Neural crest cell (in vitro differentiated cells): ENCODE data around the gene CADM4. TPM values are rescaled to one million over a fixed set of nuclear protein-coding genes. Genes with fewer than 3 reads are reported as not detected.
A peak's percentile ranks its signal among the peaks of the same experiment; 100 is the strongest.

Source experiments
- DNase-seq: peaks from one replicate; pipeline ENCODE4 v3.0.0; 2021; ENCODE audit warnings: low read depth, mixed read lengths, low spot score
- H3K27ac Mint-ChIP-seq: one replicate; pipeline ENCODE4 v1.8.0; 2021; ENCODE audit warnings: mild to moderate bottlenecking, mixed read lengths; ENCODE audit not compliant: unreplicated experiment
- H3K27me3 Mint-ChIP-seq: 2 replicates; pipeline ENCODE4 v1.8.0; 2021; ENCODE audit warnings: low read depth, mild to moderate bottlenecking, mixed read lengths
- H3K36me3 Mint-ChIP-seq: 2 replicates; pipeline ENCODE4 v1.8.0; 2021; ENCODE audit warnings: low read depth, mild to moderate bottlenecking, mixed read lengths
- H3K4me1 Mint-ChIP-seq: 2 replicates; pipeline ENCODE4 v1.8.0; 2021; ENCODE audit warnings: mixed read lengths
- H3K4me3 Mint-ChIP-seq: one replicate; pipeline ENCODE4 v1.8.0; 2021; ENCODE audit warnings: mild to moderate bottlenecking, mixed read lengths
- H3K9me3 Mint-ChIP-seq: 2 replicates; pipeline ENCODE4 v1.8.0; 2021; ENCODE audit warnings: mixed read lengths
- total RNA-seq: library from RNA; stranded (reverse); gene quantifications from 2 replicates; pipeline ENCODE4 v1.2.1, GENCODE V29; 2021
- TF ChIP-seq, protein P1 (sequence below): fragments of 200-600 bp; sonication (generic); conservative IDR thresholded peaks from 2 replicates; pipeline ENCODE4 v1.5.0; 2021; ENCODE audit warnings: antibody characterized with exemption, mild to moderate bottlenecking

CADM4 gene
- total RNA-seq, 1 donor from 2014 or later = 78.5 TPM

DNA sequence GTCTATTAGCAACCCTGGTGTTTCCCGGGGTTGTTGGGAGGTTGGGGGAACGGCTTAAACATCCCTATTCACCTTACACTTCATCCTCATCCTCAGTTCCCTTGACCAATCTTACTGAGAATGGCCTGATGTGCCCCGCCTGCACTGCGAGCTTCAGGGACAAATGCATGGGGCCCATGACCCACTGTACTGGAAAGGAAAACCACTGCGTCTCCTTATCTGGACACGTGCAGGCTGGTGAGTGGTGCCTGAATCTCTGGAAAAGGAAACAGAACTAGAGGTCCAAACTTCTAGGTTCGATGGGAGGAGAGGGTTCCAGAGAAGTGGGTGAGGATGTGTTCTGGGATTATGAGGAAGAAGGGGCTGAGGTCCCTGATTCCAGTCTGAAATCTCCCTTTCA is 58.2 kb downstream of the CADM4 start:
- DNase-seq = no peak
- Mint-ChIP-seq H3K4me1 (peaks cover 49% of the 10 kb centered on the region), H3K9me3 (no peaks in the 10 kb centered on the region), H3K4me3 (peak overlapping the region; percentile 96), H3K36me3 (peaks cover 3% of the 10 kb centered on the region), H3K27ac (peak overlapping the region; percentile 95), H3K27me3 (no peaks in the 10 kb centered on the region)
- TF ChIP-seq, protein P1, sequence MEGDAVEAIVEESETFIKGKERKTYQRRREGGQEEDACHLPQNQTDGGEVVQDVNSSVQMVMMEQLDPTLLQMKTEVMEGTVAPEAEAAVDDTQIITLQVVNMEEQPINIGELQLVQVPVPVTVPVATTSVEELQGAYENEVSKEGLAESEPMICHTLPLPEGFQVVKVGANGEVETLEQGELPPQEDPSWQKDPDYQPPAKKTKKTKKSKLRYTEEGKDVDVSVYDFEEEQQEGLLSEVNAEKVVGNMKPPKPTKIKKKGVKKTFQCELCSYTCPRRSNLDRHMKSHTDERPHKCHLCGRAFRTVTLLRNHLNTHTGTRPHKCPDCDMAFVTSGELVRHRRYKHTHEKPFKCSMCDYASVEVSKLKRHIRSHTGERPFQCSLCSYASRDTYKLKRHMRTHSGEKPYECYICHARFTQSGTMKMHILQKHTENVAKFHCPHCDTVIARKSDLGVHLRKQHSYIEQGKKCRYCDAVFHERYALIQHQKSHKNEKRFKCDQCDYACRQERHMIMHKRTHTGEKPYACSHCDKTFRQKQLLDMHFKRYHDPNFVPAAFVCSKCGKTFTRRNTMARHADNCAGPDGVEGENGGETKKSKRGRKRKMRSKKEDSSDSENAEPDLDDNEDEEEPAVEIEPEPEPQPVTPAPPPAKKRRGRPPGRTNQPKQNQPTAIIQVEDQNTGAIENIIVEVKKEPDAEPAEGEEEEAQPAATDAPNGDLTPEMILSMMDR = no peak

GRCh38 chr19:43578787-43579186 is 60.9 kb downstream of the CADM4 start:
- Mint-ChIP-seq H3K4me1 (peaks cover 59% of the 10 kb centered on the region), H3K27ac (no peak overlapping the region), H3K9me3 (no peaks in the 10 kb centered on the region), H3K36me3 (no peaks in the 10 kb centered on the region), H3K27me3 (no peaks in the 10 kb centered on the region), H3K4me3 (peak overlapping the region; percentile 80)
- DNase-seq = no peak
- TF ChIP-seq, protein P1 = no peak

GRCh38 chr19:43575955-43576878 is 63.4 kb downstream of the CADM4 start:
- Mint-ChIP-seq H3K27me3 (no peaks in the 10 kb centered on the region), H3K9me3 (no peaks in the 10 kb centered on the region), H3K27ac (peak overlapping the region; percentile 97), H3K4me3 (peak overlapping the region; percentile 69), H3K4me1 (peaks cover 59% of the 10 kb centered on the region), H3K36me3 (no peaks in the 10 kb centered on the region)
- TF ChIP-seq, protein P1 = no peak
- no peak for DNase-seq

DNA sequence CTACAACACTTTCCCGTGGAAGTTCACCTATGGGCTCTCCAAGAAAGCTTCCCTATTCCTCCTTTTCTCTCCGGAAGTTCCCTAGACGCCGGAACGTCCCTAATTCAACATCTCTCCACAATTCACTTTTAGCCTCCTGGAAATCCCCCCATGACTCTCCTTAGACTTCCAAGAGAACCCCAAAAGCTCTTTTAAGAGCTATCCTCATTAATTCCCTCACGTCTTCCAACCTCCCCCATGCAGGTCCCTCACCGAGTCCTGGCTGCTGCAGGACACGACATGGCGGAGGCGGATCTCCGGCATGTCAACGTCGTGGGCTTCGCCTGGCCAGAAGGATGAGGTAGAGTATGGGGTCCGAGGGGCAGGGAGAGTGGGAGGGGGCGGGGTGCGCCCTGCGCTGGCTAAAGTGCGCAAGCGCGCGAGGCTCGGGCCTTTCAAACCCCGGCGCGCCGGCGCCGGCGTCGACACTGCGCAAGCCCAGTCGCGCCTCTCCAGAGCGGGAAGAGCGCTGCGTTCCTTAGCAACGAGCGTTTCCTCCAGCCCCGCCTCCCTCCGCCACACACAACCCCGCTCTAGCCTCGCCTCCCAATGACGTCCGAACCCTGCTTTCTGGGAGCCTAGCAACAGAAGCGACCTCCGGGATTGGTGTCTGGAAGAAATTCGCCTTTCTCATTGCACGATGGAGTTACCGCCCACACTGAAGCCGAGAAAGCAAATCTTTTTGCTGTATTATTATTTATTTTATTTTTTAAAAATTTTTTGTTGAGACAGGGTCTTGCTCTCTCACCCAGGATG is 64.3 kb downstream of the CADM4 start, which contains the start of the genes PINLYP and XRCC1:
Gene PINLYP (plus strand): TSS at position 646 of the 795 bp plus-strand sequence. CDS start 1,391 bp downstream, outside the sequence.
Gene XRCC1 (minus strand): TSS at position 372 of the 795 bp plus-strand sequence. CDS start 69 bp downstream, at position 303.
- Mint-ChIP-seq H3K27me3 (no peaks in the 10 kb centered on the region), H3K9me3 (no peaks in the 10 kb centered on the region), H3K4me1 (peaks cover 57% of the 10 kb centered on the region), H3K27ac (peak within 1 kb of the TSS; percentile 97), H3K4me3 (peak within 1 kb of the TSS; percentile 94), H3K36me3 (no peaks in the 10 kb centered on the region)
- TF ChIP-seq, protein P1 = no peak
- peak; percentile 91 for DNase-seq

DNA sequence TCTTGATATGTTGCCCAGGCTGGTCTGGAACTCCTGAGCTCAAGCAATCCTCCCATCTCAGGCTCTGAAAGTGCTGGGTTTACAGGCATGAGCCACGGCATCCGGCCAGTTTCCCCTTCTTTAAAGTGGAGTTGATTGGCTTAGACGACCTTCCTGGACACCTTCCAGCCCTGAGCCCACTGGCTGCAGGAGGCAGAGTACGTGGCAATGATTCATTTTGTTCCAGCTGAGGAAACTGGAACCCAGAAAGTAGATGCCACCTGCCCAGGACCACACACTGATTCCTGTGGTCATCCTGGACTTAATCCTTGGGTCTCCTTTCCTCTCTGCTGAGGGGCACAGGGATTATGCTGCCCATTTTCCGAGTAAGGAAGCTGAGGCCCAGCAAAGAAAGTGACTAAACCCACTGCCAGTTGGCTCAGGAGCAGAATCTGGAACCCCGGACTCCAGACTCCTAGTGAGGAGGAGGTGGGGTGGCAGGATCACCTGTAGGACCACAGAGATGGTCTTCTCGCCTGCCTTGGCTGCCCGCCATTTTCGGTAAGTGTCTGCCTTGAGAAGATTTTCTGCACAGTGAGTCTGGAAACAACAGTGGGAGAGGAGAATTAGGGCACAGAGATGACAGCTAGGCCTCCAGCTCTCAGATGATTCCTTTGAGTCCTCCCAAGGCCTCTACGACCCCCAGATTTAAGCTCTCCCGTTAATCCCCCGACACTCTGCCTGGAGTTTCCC is 65.1 kb downstream of the CADM4 start:
- Mint-ChIP-seq H3K9me3 (no peaks in the 10 kb centered on the region), H3K4me1 (peaks cover 55% of the 10 kb centered on the region), H3K4me3 (peak overlapping the region; percentile 94), H3K36me3 (no peaks in the 10 kb centered on the region), H3K27ac (peak overlapping the region; percentile 89), H3K27me3 (no peaks in the 10 kb centered on the region)
- no peak for DNase-seq
- TF ChIP-seq, protein P1 = no peak
